GM04503 (cell line): ENCODE data around the gene DPH6.
"Not testable (repeated sequence)": the region's sequence is repeated elsewhere in the genome, so short reads cannot be mapped to it uniquely, and the experiment has no call there.

ENCODE experiments used
- DNase-seq: peaks from one replicate; pipeline ENCODE4 v3.0.0-alpha.2; 2012; ENCODE audit warnings: low read depth

DPH6 gene

DNA sequence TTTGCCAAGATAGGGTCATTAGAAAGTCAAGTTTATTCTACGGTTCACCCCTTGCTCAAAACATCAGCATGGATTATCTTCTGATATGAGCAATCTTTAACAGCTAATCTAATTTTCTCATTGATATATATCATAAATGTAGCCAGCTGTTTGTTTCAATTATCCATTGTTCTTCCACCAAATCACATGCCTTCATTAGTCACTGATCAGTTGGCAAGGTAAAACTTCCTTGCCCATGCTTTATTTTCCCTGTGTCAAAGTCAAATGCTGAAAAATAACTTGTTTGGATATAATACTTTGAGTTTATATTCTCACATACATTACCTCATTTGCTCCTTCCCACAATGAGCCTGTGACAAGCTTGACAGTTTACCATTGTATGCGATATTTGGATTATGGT is 60.6 kb downstream of the DPH6 start:
- no peak for DNase-seq

DNA sequence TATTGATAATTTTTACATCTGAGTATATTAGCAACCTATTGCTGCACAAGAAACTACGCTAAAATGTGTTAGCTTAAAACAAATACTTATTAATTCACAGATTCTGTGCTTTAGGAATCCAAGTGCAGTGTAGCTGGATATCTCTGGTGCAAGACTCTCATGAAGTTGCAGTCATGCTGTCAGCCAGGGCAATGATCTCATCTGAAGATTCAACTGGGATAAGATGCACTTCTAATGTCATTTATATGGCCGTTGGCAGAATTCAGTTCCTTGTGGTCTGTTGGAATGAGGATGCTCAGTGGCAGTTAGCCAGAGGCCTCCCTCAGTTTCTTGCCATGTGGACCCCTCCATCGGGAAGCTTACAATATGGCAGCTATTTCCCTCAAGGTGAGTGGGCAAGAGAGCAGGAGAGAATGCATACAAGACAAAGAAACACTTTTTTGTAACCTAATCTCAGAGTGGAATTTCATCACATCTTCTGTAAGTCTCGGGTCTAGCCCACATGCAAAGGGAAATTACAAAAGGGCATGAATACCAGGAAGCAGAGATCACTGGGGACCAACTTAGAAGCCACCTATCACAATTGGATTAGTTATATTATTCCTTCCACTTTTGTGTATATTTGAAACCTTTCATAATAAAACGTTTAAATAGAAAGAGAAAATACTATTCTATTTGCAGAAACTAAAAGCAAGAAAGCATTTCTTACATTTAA is 61.6 kb downstream of the DPH6 start:
- no peak for DNase-seq

DNA sequence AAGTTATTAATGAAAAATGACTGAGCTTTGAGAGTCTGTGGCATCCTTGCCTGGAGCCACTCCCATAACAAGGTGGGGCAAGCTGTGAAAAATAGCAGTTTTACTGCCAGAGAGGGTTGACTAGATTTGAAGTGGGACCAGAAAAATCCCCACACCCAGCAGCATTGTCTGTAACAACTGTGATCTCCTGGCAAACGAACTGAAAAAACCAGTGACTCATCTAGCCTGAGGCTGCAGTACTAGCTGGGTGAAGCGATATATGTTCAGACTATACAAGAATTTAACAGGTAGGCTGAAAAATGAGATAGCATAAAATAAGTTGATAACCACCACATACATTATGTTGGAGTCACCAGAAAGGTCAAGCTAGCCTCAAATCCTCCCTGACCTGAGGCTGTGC is 64.0 kb downstream of the DPH6 start:
- DNase-seq: peak; percentile 32

DNA sequence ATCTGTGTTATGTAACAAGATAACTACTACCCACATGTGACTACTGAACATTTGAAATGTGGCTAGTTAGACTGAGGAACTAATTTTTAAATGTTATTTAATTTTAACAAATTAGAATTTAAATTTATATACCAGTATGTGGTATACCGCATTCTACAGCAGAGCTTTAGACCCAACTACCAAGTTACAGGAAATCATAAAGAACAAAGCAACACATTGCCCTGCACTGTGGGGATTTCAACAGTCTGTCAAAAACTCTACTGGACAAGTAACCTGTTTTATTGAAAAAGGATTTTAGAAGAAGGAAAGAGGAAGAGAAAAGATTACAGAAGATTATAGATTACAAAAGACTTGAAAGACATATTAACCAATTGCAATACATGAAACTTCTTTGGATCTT is 64.9 kb downstream of the DPH6 start:
- no peak for DNase-seq

DNA sequence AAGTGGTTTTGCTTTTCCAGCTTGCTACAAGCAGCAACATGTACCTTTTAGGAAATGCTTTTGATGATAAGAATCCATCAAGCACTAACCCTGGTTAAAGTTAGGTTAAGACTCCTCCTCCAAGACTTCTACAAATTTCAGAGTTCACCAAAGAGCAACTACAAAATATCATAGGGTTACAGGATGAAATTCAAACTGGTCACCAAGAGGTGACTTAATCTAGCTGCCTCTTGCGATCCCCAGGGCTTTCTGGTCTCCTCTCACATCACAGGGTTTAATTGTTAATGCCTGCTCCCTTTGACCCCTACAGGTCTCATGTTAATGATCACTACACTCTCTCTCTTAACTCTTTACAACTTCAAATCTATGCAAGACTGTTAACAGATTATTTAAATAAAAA is 66.5 kb downstream of the DPH6 start:
- DNase-seq: no peak

DNA sequence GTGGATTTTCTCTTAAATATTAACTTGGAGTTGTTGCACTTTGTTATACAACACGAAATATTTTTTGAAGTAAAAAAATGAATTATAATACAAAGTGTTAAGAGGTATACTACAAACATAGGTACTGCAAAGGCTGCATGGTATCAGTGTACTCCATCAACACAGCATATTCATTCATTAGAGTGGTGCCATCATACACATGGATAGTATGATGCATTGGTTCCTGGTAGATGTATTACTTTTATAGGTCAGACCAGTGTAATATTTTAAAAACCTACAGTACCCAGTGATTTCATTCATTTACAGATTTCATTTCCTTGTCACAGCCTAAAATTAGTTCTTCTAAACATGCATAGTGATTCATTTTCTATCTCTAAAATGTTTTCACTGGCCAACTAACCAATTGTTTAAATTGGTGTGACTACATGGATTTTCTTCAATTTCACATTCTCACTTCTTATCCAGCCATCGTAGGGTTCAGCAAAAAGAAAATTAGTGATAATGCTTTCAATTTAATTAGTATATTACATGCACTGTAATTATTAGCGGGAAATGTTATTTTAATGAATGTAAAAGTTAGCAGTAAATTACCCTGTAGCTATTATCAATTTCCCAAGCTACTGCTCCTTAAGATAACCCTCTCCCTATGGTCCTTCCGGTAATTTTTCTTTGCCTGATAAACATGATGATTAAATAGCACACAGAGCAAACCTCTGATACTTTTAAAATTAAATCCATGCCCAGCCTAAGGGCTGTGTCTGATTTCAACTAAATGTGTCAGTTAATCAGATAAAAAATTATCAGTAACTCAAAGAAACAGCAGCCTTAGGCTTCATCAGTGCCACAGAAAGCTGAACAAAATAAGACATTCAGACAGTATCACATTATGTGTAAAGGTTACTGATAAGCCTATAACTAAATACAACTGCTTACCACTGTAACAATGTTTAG is 68.4 kb downstream of the DPH6 start:
- no peak for DNase-seq

DNA sequence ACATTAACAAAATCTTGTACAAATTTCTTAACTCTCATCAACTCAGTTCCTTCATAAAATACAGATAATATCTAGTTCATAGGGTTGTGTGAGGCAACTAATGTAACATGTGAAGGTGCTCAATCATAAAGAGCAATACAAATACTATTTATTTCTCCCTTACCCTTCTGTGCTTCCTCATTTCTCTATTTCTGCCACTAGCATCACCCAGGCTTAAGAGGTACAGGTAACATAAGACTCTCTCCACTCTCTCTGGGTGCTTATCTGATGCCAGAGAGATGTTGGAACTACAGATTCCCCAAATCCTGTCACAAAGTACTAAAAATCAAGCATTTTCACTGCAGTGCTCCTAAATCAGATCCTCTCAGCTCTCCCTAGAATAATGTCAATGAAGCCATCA is 74.9 kb downstream of the DPH6 start:
- DNase-seq: no peak

DNA sequence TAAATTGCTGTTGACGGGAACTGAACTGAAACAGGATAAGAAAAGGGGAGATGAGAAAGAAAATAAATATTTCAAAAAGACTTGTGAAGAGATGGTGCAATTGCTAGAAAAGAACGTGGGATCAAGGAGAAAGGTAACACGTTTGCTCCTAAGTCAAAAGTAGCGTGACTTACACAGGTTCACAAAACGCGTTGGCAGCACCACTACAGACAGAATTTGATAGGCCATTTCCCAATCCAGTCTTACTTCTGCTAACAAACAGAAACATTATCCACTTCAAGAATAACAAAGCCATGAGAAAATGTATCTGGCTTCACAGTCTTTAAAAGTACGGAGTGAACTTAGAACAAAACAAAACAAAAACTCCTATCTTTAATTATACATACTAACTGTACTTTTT is 75.5 kb downstream of the DPH6 start:
- no peak for DNase-seq

DNA sequence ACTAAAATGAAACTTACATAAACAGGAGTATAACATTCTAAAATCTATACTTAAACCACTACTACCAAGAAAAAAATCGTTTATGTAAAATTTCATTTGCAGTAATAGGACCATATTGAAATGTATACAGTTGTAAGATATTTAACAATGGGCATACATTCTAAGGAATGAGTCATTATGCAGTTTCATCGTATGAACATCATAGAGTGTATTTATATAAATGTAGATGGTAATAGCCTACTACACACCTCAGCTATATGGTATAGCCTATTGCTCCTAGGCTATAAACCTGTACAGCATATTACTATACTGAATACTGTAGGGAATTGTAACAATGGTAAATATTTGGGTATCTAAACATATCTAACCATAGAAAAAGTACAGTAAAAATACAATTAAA is 79.5 kb downstream of the DPH6 start:
- DNase-seq: no peak

DNA sequence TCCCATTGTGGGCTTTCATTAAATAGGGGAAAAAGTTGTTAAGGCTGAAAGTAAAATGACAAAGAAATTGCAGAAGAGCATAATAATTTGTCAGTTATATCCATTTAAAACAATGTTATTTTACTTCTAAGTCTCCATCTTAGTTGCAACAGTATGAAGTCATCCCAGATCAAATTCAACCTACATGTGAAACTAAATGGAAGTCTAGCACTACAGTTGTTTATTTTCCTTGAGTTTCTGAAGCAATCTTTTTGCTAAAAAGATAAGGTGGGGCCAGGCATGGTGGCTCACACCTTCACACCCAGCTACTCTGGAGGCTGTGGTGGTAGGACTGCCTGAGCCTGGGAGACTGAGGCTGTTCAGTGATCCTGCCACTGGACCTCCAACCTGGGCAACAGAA is 80.2 kb downstream of the DPH6 start:
- no peak for DNase-seq

DNA sequence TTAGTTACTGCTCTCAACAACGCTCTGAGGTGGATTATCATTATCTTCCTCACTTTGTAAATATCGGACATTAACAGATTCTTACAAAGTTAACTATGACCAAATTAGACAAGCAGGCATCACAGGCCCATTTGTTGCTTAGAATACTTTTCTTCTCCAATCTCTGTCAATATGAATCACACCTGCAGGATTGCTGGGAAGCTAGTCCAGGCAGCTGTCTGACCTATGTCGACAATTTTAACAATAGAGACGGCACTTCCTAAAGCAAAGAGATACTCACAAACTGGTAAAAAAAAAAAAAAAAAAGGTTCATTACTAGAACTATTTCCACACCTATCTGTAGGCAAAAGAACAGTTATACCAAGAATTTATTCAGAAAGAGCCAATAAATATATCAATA is 85.3 kb downstream of the DPH6 start:
- no peak for DNase-seq

DNA sequence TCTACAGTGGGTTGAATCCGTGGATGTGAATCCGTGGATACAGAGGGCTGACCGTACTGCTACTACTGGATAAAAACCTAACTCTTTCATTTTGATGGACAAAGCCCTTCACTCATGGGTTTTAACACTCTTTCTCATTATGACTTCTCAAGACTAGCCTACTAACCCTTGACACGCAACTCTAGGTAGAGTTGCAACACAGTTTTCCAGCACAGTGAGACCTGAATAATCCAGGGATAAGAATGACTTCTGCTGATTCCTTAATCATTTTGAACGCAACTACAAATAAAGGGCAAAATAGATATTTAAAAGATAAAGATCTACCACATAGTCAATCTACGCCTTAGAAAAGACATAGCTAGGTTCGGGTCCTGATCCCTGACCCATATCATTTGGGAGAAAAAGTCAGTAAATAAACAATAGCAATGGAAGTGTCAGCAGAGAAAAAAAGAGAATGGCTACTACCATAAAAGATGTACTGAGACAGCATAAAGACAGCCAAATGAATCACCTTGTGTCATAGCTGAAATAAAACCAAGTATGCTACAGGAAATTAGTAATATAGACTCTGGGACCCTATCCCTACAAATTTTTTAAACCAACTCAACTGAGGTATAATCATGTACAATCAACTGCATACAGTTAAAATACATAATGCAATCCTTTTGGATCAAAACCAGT is 87.6 kb downstream of the DPH6 start:
- DNase-seq: no peak

DNA sequence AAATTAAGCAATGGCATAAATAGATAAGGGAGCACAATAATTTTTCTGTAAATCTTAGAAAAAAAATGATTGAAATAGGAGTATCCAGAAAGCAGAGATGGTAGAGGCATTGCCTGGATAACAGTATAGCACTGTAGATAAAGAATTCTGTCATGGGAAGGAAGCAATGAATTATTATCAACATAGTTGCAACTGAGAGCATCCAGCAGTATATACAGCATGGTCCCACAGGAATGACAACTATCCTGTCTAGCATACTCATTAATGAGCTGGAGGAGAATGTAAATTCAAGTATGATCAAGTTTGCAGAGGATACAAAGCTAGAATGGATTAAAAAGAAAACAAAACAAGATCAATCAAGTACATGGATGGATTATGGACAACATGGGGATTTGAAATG is 90.8 kb downstream of the DPH6 start:
- DNase-seq: no peak

DNA sequence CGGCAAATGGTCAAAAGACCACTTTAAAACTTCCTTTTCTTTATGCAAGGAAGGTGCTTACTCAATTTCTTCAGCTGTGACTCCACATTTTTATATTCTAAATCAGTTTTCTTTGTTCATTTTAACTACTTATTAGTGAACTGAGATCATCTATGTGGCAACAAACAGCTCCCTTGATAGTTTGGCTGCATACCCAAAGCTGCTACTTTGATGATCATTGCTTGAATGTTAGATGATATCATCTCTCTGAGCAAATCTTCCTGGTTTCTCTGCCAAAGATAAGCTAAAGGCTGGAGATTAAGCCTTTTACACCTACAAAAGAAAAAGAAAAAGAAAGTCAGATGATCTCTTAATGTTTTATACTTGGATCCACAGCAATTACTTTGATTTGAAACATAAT is 95.5 kb downstream of the DPH6 start:
- DNase-seq: peak; percentile 73

DNA sequence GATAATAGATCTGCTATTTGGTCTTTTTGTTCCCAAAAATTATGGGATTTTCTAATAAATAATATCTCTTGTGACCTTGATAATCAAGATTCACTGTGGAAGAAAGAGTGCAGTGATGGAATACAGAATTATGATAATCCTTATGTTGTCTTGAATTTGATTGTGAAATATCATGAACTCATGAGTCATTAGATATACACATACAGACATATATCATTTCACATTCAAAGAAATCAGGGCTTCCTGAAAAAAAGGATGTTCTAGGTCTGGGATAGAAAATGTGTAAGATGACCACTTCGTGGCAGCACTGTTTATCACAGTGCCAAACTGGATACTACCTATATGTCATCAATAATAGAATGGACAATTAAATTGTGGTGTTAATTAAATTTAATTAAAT is 97.7 kb downstream of the DPH6 start:
- no peak for DNase-seq

DNA sequence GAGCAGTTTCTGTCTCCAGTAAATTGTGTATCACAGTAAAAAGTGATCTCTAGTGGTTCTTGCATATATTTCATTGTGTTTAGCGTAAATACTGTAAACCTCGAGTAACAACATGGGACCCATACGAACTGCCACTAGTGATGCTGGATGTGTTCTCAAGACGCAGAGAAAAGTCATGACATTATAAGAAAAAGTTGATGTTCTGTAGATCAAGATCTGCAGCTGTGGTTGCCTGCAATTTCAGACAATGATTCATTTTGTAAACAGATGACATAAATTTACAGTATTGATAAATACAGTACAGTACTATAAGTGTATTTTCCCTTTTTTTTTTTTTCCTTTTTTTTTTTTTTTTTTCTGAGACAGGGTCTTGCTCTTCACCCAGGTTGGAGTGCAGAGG is 100.1 kb downstream of the DPH6 start:
- no peak for DNase-seq

DNA sequence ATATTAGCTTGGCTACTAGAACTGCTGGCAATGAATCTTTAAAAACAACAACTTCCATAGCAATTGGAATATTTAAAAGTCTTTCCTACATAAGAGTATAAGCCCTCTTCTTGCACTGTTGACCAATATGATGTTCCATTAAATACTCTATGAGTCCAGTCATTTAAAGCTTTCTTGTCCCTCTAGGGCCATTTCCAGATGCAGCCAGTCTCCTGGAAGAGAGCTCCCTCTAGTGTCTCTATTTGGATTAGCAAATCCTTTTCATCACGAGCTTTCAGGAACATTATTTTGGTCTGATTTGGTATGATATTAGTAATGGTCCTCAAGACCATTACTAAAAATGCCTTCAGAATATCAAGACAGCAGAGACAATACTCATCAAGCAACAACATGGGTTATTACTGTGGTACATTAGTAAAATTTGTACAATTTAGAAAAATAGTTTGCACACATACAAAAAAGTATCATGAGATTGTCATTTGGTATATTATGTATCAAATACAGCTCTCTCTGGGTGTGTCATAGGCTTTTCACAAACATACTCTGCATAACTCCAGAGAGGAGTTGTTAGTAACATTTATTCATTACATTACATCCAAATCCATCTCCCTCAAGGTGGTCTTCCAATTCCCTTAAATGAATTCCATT is 101.3 kb downstream of the DPH6 start:
- no peak for DNase-seq

DNA sequence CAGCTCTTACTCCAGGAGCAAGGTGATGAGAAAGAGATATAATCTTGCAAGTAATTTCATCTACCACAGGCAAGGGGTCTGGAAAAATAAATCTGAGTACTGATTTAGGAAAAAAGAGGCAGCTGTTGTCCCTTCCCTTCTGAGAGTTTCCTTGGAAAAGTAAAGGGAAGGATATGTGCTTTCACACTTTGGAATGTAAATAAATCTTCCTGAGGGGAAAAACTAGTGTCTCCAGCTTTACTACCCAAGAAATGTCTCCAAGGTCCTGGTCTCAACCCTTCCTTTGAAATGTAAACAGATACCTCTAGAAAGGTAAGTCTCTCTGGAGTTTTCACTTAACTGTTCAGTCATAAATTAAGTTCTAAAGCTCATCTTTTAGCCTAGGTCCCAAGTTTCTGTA is 102.6 kb downstream of the DPH6 start:
- DNase-seq: no peak

DNA sequence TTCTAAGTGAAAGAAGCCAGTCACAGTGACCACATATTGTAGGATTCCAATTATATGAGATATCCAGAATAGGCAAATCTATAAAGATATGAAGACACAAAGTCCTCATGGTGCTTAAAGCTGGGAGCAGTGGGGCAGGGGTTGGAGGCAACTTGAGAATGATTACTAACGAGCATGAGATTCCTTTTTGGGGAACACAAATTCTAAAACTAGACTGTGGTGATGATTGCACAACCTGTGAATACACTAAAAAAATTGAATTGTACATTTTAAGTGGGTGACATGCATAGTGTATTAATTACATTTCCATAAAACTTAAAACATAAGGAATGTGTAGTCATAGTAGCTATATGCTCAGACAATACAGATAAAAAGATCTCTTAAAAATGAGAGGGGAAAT is 103.2 kb downstream of the DPH6 start:
- no peak for DNase-seq

DNA sequence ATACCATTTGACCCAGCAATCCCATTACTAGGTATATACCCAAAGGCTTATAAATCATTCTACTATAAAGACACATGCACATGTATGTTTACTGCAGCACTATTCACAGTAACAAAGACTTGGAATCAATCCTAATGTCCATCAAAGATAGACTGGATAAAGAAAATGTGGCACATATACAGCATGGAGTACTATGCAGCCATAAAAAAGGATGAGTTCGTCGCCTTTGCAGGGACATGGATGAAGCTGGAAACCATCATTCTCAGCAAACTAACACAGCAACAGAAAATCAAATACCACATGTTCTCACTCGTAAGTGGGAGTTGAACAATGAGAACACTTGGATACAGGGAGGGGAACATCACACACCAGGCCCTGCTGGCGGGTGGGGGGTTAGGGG is 104.7 kb downstream of the DPH6 start:
- not testable (repeated sequence) for DNase-seq

DNA sequence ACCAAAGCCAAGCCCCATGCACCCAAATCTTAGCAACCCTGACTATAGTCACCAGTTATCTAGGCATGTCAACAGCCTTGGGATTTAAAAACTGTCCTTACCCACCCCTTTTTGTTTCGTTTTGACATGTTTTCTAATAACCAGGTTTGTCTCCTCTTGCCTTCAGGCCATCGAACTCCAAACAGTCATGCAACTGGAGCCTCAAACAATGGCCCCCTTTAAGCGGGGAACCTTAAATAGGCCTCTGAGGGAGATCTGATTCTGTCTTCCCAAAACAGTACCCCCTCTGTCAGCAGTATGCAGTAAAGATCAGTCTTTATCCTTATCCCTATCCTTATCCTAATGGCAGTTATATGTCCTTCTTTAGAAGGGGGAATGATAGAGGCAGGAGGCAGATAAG is 105.7 kb downstream of the DPH6 start:
- DNase-seq: no peak

DNA sequence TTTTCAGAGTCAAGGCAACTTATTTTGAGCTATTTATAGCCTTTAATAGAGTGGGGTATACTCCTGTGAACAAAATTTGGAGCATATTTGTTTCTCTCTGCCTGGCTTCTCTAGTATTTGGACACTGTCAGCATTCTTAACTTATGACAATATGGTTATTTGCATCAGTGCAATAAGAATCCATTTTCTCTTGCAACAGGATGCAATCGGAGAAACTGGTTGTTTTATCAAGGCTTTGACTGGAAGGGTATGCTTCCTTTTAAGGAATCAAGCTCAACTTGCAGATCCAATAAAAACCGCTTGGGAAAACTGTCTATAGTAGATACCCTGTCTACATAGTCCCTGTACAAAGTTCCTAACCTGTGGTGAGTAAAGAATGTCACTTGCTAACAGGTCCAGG is 106.7 kb downstream of the DPH6 start:
- peak; percentile 54 for DNase-seq
